AG09319 (cell line): ENCODE data around the gene DBI.

Experiments used
- DNase-seq: peaks from one replicate; pipeline ENCODE4 v3.0.0-alpha.2; 2010; ENCODE audit warnings: low read depth; ENCODE audit errors: extremely low read depth
- TF ChIP-seq, protein P1 (sequence below): IDR thresholded peaks from 2 replicates; pipeline ENCODE4 v1.5.1; 2011; ENCODE audit warnings: low read depth, mild to moderate bottlenecking, inconsistent platforms, low read length, moderate library complexity

Gene DBI

GRCh38 chr2:119376810-119377209 lies 10.0 kb downstream of the DBI start:
- TF ChIP-seq, protein P1, sequence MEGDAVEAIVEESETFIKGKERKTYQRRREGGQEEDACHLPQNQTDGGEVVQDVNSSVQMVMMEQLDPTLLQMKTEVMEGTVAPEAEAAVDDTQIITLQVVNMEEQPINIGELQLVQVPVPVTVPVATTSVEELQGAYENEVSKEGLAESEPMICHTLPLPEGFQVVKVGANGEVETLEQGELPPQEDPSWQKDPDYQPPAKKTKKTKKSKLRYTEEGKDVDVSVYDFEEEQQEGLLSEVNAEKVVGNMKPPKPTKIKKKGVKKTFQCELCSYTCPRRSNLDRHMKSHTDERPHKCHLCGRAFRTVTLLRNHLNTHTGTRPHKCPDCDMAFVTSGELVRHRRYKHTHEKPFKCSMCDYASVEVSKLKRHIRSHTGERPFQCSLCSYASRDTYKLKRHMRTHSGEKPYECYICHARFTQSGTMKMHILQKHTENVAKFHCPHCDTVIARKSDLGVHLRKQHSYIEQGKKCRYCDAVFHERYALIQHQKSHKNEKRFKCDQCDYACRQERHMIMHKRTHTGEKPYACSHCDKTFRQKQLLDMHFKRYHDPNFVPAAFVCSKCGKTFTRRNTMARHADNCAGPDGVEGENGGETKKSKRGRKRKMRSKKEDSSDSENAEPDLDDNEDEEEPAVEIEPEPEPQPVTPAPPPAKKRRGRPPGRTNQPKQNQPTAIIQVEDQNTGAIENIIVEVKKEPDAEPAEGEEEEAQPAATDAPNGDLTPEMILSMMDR = no peak
- DNase-seq = no peak

GRCh38 chr2:119377294-119377992 lies 10.7 kb downstream of the DBI start:
- DNase-seq = no peak
- TF ChIP-seq, protein P1 = no peak

DNA sequence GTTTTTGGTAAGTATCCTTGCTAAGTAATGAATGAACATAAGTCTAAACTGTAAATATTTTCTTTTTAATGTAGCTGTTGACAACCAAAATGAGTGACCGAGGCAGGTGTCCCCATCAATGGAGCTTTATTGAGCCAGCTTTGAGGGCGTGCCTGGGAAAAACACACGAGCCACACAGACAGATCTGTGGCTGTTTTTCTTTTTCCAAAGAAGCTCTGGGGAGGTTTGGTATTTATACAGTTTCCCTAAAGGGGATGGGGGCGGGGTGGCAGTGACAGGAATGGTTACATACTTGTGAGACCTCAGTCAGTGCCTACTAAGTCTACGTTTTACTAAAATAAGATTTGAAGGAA lies 11.2 kb downstream of the DBI start:
- no peak for DNase-seq
- TF ChIP-seq, protein P1 = no peak

- TF ChIP-seq, protein P1 = no peak
These were observed 11.8 kb downstream of the DBI start for GRCh38 chr2:119378566-119378965.

DNA sequence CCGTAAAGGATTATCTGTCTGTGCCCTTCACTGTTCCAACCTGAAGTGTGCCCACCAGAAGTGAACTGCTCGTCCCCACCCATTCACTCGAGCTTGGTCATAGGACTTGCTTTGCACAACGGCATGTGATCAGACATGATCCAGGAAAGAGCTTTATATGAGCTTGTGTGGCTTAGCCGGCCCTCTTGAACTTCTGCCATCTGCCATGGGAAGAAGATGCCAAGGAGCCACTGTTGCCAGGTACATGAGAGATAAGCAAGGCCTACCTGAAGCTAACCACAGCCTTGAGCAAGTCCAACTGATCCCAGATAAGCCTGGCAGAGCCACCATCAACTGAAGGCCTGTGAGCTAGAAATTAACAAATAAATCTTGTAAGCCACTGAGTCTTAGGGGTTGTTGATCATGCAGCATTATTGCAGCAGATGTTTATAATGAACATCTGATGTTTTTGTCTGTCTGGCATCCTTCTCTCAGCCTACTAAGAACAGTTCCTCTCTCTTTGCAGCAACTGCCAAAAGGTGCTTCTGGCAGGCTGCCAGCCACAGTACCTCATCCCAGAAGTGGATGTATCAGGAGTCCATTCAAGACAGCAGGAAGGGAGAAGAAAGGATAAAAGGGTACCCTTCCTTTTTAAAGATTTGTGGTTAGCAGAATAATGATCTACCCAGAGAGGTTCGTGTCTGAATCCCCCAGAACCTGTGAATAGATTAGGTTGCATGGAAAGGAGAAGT lies 16.8 kb downstream of the DBI start:
- TF ChIP-seq, protein P1 = no peak
- DNase-seq = no peak

More at GRCh38 chr2:119378566-119378965, 11.8 kb downstream of the DBI start:
- DNase-seq = no peak

GRCh38 chr2:119384971-119385370 lies 18.2 kb downstream of the DBI start:
- DNase-seq = no peak
- TF ChIP-seq, protein P1 = no peak

DNA sequence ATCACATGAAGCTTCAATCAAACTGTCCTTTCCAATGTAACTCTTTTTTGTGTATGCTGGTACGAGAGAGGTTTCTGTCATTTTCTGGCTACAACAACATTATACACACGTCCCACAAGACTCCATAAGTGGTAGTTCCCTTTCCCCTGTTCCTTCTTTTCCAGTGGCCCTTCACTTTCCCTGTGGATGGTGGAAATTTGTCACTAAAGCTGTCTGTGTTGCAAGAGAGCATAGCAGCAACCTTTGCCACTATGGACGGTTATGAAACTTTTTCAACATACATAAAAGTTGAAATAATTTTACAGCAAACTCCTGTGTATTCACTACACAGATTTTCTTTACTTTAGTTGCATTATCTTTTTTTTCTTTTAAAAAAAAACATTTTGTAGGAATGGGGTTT lies 18.7 kb downstream of the DBI start:
- TF ChIP-seq, protein P1 = no peak
- no peak for DNase-seq
